ENCODE results near the gene NLRX1. TPM values are rescaled to one million over a fixed set of nuclear protein-coding genes. Genes with fewer than 3 reads are reported as not detected.
A peak's percentile ranks its signal among the peaks of the same experiment; 100 is the strongest.
"Not testable (repeated sequence)": the region's sequence is repeated elsewhere in the genome, so short reads cannot be mapped to it uniquely, and the experiment has no call there.

Gene NLRX1
- total RNA-seq, 1 experiment from 2014 or later, result 25.2 TPM

GRCh38 chr11:119139276-119139675 is 29.2 kb upstream of the NLRX1 start:
- intact Hi-C loops (cut with micrococcal nuclease; ENCODE audit: unreplicated experiment); H3K36me3 ChIP-seq (ENCODE audit: control insufficient read depth, insufficient read depth, low read length); H3K27me3 ChIP-seq (ENCODE audit: control insufficient read depth, insufficient read depth, low read length); BruUV-seq (replicated peaks); H3K9me3 ChIP-seq (ENCODE audit: control insufficient read depth, insufficient read depth, low read depth, low read length); H3K4me3 ChIP-seq (ENCODE audit: low read depth in 2 of 2, low read length in 2 of 2); DNase-seq (ENCODE audit: low read depth, low spot score); in situ Hi-C loops (cut with HindIII; ENCODE audit: low pct_unique_long_range_greater_than_20kb, low sequenced_read_pairs); H3K4me1 ChIP-seq (ENCODE audit: control insufficient read depth, insufficient read depth, low read length); H3K27ac ChIP-seq (ENCODE audit: low read length); ATAC-seq: not testable (repeated sequence)
- CTCF ChIA-PET, result interaction anchor here (0.5 kb wide), 1 partner anchor 106 kb away, joined by 5 read pairs; no protein-coding TSS in a partner anchor
- POLR2A ChIA-PET, result interaction anchor here (0.7 kb wide), 2 partner anchors 248 to 1328 kb away, joined by 4 read pairs; no protein-coding TSS in a partner anchor

GRCh38 chr11:119144825-119145486 is 23.6 kb upstream of the NLRX1 start:
- ATAC-seq (peak; percentile 91), DNase-seq (ENCODE audit: low read depth, low spot score) (peak; percentile 52)
- Histone ChIP-seq H3K4me1 (ENCODE audit: control insufficient read depth, insufficient read depth, low read length) (peaks cover 5% of the 10 kb centered on the region; the same call in 1 of the 2 replicates), H3K27ac (ENCODE audit: low read length) (no peak overlapping the region), H3K27me3 (ENCODE audit: control insufficient read depth, insufficient read depth, low read length) (no peaks in the 10 kb centered on the region), H3K4me3 (ENCODE audit: low read depth in 2 of 2, low read length in 2 of 2) (peak overlapping the region in 1 of 2 experiments; percentile 15; a peak in 1 of 4 replicates), H3K36me3 (ENCODE audit: control insufficient read depth, insufficient read depth, low read length) (no peaks in the 10 kb centered on the region), H3K9me3 (ENCODE audit: control insufficient read depth, insufficient read depth, low read depth, low read length) (no peaks in the 10 kb centered on the region)
- TF ChIP-seq CTCF (IDR thresholded peaks at IDR 0.05) (peak; percentile 88), REST (IDR thresholded peaks at IDR 0.05; ENCODE audit: insufficient read depth in 1 of 2, low read depth in 2 of 2, low read length in 1 of 2) (no peak), TCF7L2 (IDR thresholded peaks at IDR 0.05; ENCODE audit: low read depth, low read length) (no peak), SIN3A (IDR thresholded peaks at IDR 0.05; ENCODE audit: borderline replicate concordance, insufficient read depth, low read depth, low read length) (no peak), POLR2AphosphoS5 (IDR thresholded peaks at IDR 0.05; ENCODE audit: low read depth, low read length) (no peak)
- ChIA-PET POLR2A (interaction anchor here (0.6 kb wide), 1 partner anchor 28 kb away, joined by 4 read pairs; no protein-coding TSS in a partner anchor), CTCF (interaction anchor here (0.6 to 1.3 kb wide), 5 partner anchors 20 to 179 kb away, joined by 3 to 7 read pairs (median 3); partner anchors contain the start of gene HINFP)
- BruUV-seq (replicated peaks), result no TSS peak
- intact Hi-C loops (cut with micrococcal nuclease; ENCODE audit: unreplicated experiment) (loop anchor here (1.0 to 5.0 kb wide), 2 partner anchors 51 to 177 kb away; no protein-coding TSS in a partner anchor), in situ Hi-C loops (cut with HindIII; ENCODE audit: low pct_unique_long_range_greater_than_20kb, low sequenced_read_pairs) (no loop called here)

GRCh38 chr11:119145551-119145950 is 23.0 kb upstream of the NLRX1 start:
- H3K4me1 ChIP-seq (ENCODE audit: control insufficient read depth, insufficient read depth, low read length), result peaks cover 5% of the 10 kb centered on the region; the same call in 1 of the 2 replicates
- H3K36me3 ChIP-seq (ENCODE audit: control insufficient read depth, insufficient read depth, low read length), result no peaks in the 10 kb centered on the region
- POLR2A ChIA-PET, result no interaction called here
- CTCF ChIA-PET, result interaction anchor here (0.5 to 0.9 kb wide), 3 partner anchors 20 to 177 kb away, joined by 3 to 4 read pairs (median 3); no protein-coding TSS in a partner anchor
- intact Hi-C loops (cut with micrococcal nuclease; ENCODE audit: unreplicated experiment), result loop anchor here (1.0 to 5.0 kb wide), 2 partner anchors 51 to 177 kb away; no protein-coding TSS in a partner anchor
- in situ Hi-C loops (cut with HindIII; ENCODE audit: low pct_unique_long_range_greater_than_20kb, low sequenced_read_pairs), result no loop called here
- H3K4me3 ChIP-seq (ENCODE audit: low read depth in 2 of 2, low read length in 2 of 2), result no peak overlapping the region
- H3K9me3 ChIP-seq (ENCODE audit: control insufficient read depth, insufficient read depth, low read depth, low read length), result no peaks in the 10 kb centered on the region
- no peak overlapping the region for H3K27ac ChIP-seq (ENCODE audit: low read length)
- TF ChIP-seq POLR2AphosphoS5 (IDR thresholded peaks at IDR 0.05; ENCODE audit: low read depth, low read length), result no peak
- no peak for TF ChIP-seq CTCF (IDR thresholded peaks at IDR 0.05)
- no peak for TF ChIP-seq SIN3A (IDR thresholded peaks at IDR 0.05; ENCODE audit: borderline replicate concordance, insufficient read depth, low read depth, low read length)
- TF ChIP-seq TCF7L2 (IDR thresholded peaks at IDR 0.05; ENCODE audit: low read depth, low read length), result no peak
- no peak for TF ChIP-seq REST (IDR thresholded peaks at IDR 0.05; ENCODE audit: insufficient read depth in 1 of 2, low read depth in 2 of 2, low read length in 1 of 2)
- DNase-seq (ENCODE audit: low read depth, low spot score) (no peak), ATAC-seq (no peak)
- no peaks in the 10 kb centered on the region for H3K27me3 ChIP-seq (ENCODE audit: control insufficient read depth, insufficient read depth, low read length)
- no TSS peak for BruUV-seq (replicated peaks)

Data from Panc1 (cell line).